Ovary (tissue), 9 donors: ENCODE measurements around the gene SPARCL1. TPM values are rescaled to one million over a fixed set of nuclear protein-coding genes. Genes with fewer than 3 reads are reported as not detected.
A peak's percentile ranks its signal among the peaks of the same experiment; 100 is the strongest.

Experiments
- DNase-seq, 5 donors: peaks; one replicate each; pipeline ENCODE4 v3.0.0-alpha.2; 2019 to 2020
- H3K27ac ChIP-seq, 2 donors: fragments of 200-600 bp; one replicate each; pipeline versions ENCODE4 v1.5.1 to v1.8.0; 2019 to 2022
- H3K27me3 ChIP-seq: fragments of 200-600 bp; one replicate; pipeline ENCODE4 v1.8.0; 2022
- H3K36me3 ChIP-seq: fragments of 200-600 bp; sonication (generic); one replicate; pipeline ENCODE4 v1.5.1; 2019
- H3K4me1 ChIP-seq: one replicate; pipeline ENCODE4 v1.8.1; 2013; ENCODE audit warnings: mild to moderate bottlenecking, moderate library complexity; ENCODE audit not compliant: insufficient read depth
- H3K4me3 ChIP-seq: fragments of 200-600 bp; sonication (generic); one replicate; pipeline ENCODE4 v1.5.1; 2017
- H3K9me3 ChIP-seq, 2 donors: fragments of 200-600 bp in 1 of 2; sonication (generic) in 1 of 2; one replicate each; pipeline versions ENCODE4 v1.5.1 to v1.8.1; 2013 to 2019; ENCODE audit warnings: mild to moderate bottlenecking in 1 of 2, moderate library complexity in 1 of 2
- EP300 ChIP-seq: sonication (generic); formaldehyde crosslinking; IDR thresholded peaks from one replicate; pipeline ENCODE4 v1.6.1; 2017; ENCODE audit warnings: antibody characterized with exemption
- POLR2A ChIP-seq: fragments of 450-650 bp; IDR thresholded peaks from one replicate; pipeline ENCODE4 v1.6.1; 2017; ENCODE audit warnings: antibody characterized with exemption, mild to moderate bottlenecking, moderate library complexity
- WGBS, 3 donors: extraction: QIAGEN DNeasy Blood & Tissue Kit in 1 of 3; methylation state at CpG; one replicate each; pipeline versions ENCODE4 v1.1.5 to v1.1.7; 2013 to 2017; 5-methylcytosine and 5-hydroxymethylcytosine counted together
- intact Hi-C, 4 donors: fragments of 100-400 bp; cut with DNase I; formaldehyde crosslinking; loops; one replicate each; pipeline versions ENCODE4 v1.11.0 to v1.15.1; 2022 to 2023
- polyA plus RNA-seq, 2 donors: library from polyadenylated mRNA; stranded (reverse); fragments of 200-250 nt in 1 of 2; fragments of 350-450 nt in 1 of 2; fragmentation: Illumina TruSeq in 1 of 2; extraction: RNeasy Lipid Tissue Mini Kit (QIAGEN cat#74804) in 1 of 2; gene quantifications; one replicate each; pipeline ENCODE4 v1.2.3, GENCODE V29; 2013 to 2014
- total RNA-seq, 7 donors: library from RNA; depleted of rRNA in 2 of 7; stranded (reverse); fragments of >200 nt in 2 of 7; fragmentation: NEBNext Ultra II Directional in 3 of 7; extraction: Animal tissue kit (Norgen Biotek cat#: 25700) in 3 of 7; gene quantifications; one replicate each; pipeline versions ENCODE4 v1.1.0 to v1.2.4, GENCODE V29; 2016 to 2023
- TF ChIP-seq, protein P1 (sequence below), 3 donors: fragments of 450-650 bp in 2 of 3; fragments of 200-600 bp in 1 of 3; IDR thresholded peaks; one replicate each; pipeline versions ENCODE4 v1.5.1 to v1.8.0; 2016 to 2022; ENCODE audit warnings: antibody characterized with exemption in 3 of 3, mild to moderate bottlenecking in 1 of 3
- donor health status: DM: no; HTN: no; CAD: no; lungs with moderate emphysema.
- donor health status: DM: no; HTN: no; CAD: no.
- donor health status: Bipolar disorder and iron deficiency.
- donor health status: DM: yes; HTN: yes; CAD: no.
- donor health status: DM: no; HTN: no; CAD: no.
- donor health status: DM: yes; HTN: yes; CAD: no.

Gene SPARCL1
- total and polyA plus RNA-seq, 9 donors = 116 to 1,049 (median 277) TPM

DNA sequence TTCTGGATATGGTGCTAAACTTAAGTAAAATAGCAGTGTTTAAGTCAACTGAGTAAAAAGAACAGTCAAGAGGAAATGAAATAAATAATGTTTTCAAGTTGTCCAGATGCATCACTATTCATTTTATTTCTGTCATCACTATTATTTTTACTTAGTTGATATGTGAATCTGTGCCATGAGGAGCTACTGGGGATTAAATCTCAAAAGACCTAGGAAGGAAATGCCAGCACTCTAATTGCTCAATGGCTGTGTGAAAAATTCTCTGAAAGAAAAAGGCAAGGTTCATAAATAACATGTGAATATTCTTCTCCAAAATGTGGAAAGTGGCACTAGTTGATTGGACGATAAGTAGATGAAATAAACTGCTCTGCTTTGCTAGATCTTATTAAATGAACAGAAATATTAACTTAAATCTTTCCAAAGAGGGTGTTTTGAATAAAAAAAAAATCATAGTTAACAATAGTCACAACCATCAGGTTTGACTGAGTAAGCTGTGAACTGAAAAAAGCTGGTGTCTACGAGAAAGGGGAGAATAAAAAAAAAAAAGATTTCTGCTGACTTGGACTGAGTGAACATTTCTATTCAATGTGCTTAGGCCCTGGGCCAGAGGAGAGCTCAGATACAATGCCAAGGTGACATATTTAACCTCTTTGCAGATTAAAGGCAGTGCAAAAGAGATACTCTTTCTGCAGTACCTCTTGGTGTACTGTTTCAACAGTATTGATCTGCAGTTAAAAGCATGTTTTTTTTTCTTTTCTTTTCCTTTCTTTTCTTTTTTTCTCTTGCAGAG, 1.6 kb downstream of the SPARCL1 start:
- peak in 1 of 5 donors; percentile 28 for DNase-seq
- Histone ChIP-seq H3K27ac (peak overlapping the region; percentile 5 to 69), H3K4me3 (peak overlapping the region; percentile 39), H3K27me3 (no peaks in the 10 kb centered on the region), H3K9me3 (no peaks in the 10 kb centered on the region), H3K4me1 (peaks cover 9% of the 10 kb centered on the region), H3K36me3 (no peaks in the 10 kb centered on the region)
- intact Hi-C loops = no loop called here
- TF ChIP-seq EP300 (no peak), POLR2A (no peak)
- TF ChIP-seq, protein P1, sequence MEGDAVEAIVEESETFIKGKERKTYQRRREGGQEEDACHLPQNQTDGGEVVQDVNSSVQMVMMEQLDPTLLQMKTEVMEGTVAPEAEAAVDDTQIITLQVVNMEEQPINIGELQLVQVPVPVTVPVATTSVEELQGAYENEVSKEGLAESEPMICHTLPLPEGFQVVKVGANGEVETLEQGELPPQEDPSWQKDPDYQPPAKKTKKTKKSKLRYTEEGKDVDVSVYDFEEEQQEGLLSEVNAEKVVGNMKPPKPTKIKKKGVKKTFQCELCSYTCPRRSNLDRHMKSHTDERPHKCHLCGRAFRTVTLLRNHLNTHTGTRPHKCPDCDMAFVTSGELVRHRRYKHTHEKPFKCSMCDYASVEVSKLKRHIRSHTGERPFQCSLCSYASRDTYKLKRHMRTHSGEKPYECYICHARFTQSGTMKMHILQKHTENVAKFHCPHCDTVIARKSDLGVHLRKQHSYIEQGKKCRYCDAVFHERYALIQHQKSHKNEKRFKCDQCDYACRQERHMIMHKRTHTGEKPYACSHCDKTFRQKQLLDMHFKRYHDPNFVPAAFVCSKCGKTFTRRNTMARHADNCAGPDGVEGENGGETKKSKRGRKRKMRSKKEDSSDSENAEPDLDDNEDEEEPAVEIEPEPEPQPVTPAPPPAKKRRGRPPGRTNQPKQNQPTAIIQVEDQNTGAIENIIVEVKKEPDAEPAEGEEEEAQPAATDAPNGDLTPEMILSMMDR (IDR thresholded peaks at IDR 0.05) = no peak
- WGBS, 3 donors = 6 to 11% (median 9%) methylated on average over 2 of the region's 2 CpGs

DNA sequence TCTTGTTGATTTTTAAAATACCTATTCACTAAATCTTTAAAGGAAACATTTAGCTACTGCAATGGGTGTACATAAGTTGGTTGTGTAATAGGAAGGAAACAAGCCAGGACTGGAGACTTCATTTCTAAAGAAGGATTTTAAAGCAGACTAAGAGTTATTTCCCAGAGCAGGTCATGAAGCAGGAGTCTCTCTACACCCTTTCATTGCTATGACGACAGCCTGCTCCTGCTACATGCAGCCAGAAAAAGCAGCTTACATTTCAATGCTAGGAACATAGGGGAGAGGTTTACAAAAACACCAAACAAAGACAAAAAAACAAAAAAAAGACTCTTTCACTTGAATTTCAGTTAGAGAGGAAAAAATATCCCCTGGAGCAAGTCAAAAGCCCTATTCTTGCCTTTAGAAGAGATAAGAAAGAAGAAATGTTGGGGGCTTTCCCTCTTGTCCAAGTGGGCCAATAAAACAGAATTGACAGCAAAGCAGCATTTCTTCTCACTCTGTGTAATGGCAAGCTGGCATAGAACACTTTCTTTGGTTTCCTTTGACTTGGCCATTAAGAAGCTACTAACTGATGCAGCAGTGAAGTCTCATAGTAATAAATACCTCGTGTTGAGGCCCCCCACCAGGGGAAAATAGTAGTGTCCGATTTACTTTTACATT, 3.4 kb downstream of the SPARCL1 start:
- 2 to 7% (median 3%) methylated on average over 3 of the region's 3 CpGs for WGBS, 3 donors
- no peak for DNase-seq
- Histone ChIP-seq H3K27ac (peak overlapping the region; percentile 33 to 69), H3K4me1 (peaks cover 18% of the 10 kb centered on the region), H3K27me3 (no peaks in the 10 kb centered on the region), H3K36me3 (no peaks in the 10 kb centered on the region), H3K4me3 (peak overlapping the region; percentile 39), H3K9me3 (no peaks in the 10 kb centered on the region)
- TF ChIP-seq EP300 (no peak), POLR2A (no peak)
- TF ChIP-seq, protein P1 (IDR thresholded peaks at IDR 0.05) = no peak
- intact Hi-C loops = no loop called here

DNA sequence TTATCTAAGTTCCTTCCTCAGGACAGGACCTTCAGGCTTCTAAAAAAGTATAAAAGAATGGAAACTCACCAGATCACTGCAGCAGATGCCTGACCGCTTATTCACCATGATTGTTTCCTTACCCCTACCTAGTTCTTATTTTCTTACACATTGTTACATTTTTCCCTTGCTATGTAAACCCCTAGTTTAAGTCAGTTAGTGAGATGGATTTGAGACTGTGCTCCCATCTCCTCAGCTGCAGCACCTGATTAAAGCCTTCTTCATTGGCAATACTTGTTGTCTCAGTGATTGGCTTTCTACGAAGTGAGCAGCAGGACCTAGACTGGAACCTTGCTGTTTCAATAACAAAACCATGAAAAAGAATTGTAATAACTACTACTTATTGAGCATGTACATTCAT, 4.7 kb downstream of the SPARCL1 start:
- Histone ChIP-seq H3K4me3 (no peak overlapping the region), H3K27me3 (no peaks in the 10 kb centered on the region), H3K27ac (no peak overlapping the region), H3K9me3 (no peaks in the 10 kb centered on the region), H3K4me1 (peaks cover 16% of the 10 kb centered on the region), H3K36me3 (no peaks in the 10 kb centered on the region)
- intact Hi-C loops = no loop called here
- WGBS, 3 donors = 36 to 93% (median 68%) methylated on average over 2 of the region's 2 CpGs
- DNase-seq = no peak
- TF ChIP-seq EP300 (no peak), POLR2A (no peak)
- TF ChIP-seq, protein P1 (IDR thresholded peaks at IDR 0.05) = no peak

DNA sequence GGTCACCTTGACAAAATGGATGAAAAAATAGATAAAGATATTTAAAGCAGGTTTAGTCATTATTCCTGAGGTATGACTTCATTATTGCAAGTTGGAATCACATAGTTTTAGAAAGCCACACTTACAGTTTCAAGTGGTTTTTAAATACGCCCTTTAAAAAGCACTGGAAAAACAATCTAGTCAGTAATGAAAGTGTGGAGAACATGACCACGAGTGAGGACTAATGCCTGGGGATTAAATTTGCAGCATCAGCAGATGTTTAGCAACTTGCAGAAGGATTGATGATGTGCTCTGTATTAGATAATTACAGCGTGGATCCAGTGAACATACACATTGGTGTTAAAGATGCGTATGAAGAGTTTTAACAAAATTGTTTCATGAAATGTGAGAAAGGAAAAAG, 5.9 kb downstream of the SPARCL1 start:
- peaks cover 16% of the 10 kb centered on the region for H3K4me1 ChIP-seq
- intact Hi-C loops = no loop called here

More for the DNA sequence above, 5.9 kb downstream of the SPARCL1 start:
- no peak for DNase-seq
- Histone ChIP-seq H3K9me3 (no peaks in the 10 kb centered on the region), H3K27me3 (no peaks in the 10 kb centered on the region), H3K36me3 (no peaks in the 10 kb centered on the region), H3K27ac (no peak overlapping the region), H3K4me3 (no peak overlapping the region)
- TF ChIP-seq POLR2A (no peak), EP300 (no peak)
- TF ChIP-seq, protein P1 (IDR thresholded peaks at IDR 0.05) = no peak
- WGBS, 3 donors = 62 to 73% (median 71%) methylated on average over 4 of the region's 4 CpGs
